IMR-90 (cell line): ENCODE measurements around the gene CDH13. TPM values are rescaled to one million over a fixed set of nuclear protein-coding genes. Genes with fewer than 3 reads are reported as not detected.

Experiments
- ATAC-seq: fragments of 200-7000 bp; cut with Tn5 transposase; 2 replicates; pipeline ENCODE4 v1.9.1; 2020; ENCODE audit warnings: low read depth, mild to moderate bottlenecking, moderate library complexity
- BruUV-seq: library from RNA; stranded (reverse); fragments of 400-500 nt; replicated peaks from 2 replicates; lab custom pipeline; 2021; lab: Mats Ljungman, UMichigan
- CTCF ChIA-PET: fragments of 300-600 bp; formaldehyde crosslinking; extraction: SDS; loops from one replicate; lab custom pipeline; 2021; ENCODE audit warnings: antibody characterized with exemption; lab: Yijun Ruan, JAX
- POLR2A ChIA-PET: fragments of 300-600 bp; sonication (Branson Sonifier 250); formaldehyde crosslinking; loops from one replicate; lab custom pipeline; 2022; ENCODE audit warnings: antibody characterized with exemption; ENCODE audit not compliant: unreplicated experiment; lab: Charles Lee
- DNase-seq: peaks from one replicate; pipeline ENCODE4 v3.0.0; 2013
- H2AFZ ChIP-seq: replicated peaks from 2 replicates; pipeline ENCODE3; 2013; ENCODE audit warnings: low read length, mild to moderate bottlenecking; ENCODE audit not compliant: poor library complexity
- H2AK5ac ChIP-seq: 2 replicates; pipeline ENCODE4 v1.6.1; 2013; ENCODE audit warnings: low read depth, low read length, inconsistent platforms
- H2AK9ac ChIP-seq: replicated peaks from 2 replicates; pipeline ENCODE3; 2013; ENCODE audit warnings: mild to moderate bottlenecking, low read depth, low read length, moderate library complexity; ENCODE audit not compliant: poor library complexity
- H2BK120ac ChIP-seq: 2 replicates; pipeline ENCODE4 v1.6.1; 2013; ENCODE audit warnings: low read depth, low read length, inconsistent platforms
- H2BK15ac ChIP-seq: 3 replicates; pipeline ENCODE4 v1.6.1; 2013; ENCODE audit warnings: low read depth, low read length, inconsistent platforms
- H2BK20ac ChIP-seq: 2 replicates; pipeline ENCODE4 v1.6.1; 2013; ENCODE audit warnings: low read depth, mild to moderate bottlenecking, inconsistent platforms, low read length, moderate library complexity
- H2BK5ac ChIP-seq: 2 replicates; pipeline ENCODE4 v1.6.1; 2013; ENCODE audit warnings: mild to moderate bottlenecking, low read depth, low read length, inconsistent platforms; ENCODE audit not compliant: poor library complexity, severe bottlenecking
- H3K14ac ChIP-seq: replicated peaks from 2 replicates; pipeline ENCODE4 v1.6.1; 2013; ENCODE audit warnings: low read depth, low read length, inconsistent platforms
- H3K18ac ChIP-seq: 2 replicates; pipeline ENCODE4 v1.6.1; 2013; ENCODE audit warnings: low read depth, low read length, control low read depth
- H3K23ac ChIP-seq: 2 replicates; pipeline ENCODE4 v1.6.1; 2013; ENCODE audit warnings: low read depth, low read length, inconsistent platforms
- H3K27ac ChIP-seq: 2 replicates; pipeline ENCODE4 v1.5.1; 2013; ENCODE audit warnings: mild to moderate bottlenecking, control low read depth, low read length; ENCODE audit not compliant: insufficient read depth
- H3K27me3 ChIP-seq: 2 replicates; pipeline ENCODE4 v1.6.1; 2013; ENCODE audit warnings: low read length; ENCODE audit not compliant: control insufficient read depth, insufficient read depth
- H3K36me3 ChIP-seq: 2 replicates; pipeline ENCODE4 v1.6.1; 2013; ENCODE audit warnings: low read length, mixed read lengths; ENCODE audit not compliant: control insufficient read depth, insufficient read depth
- H3K4ac ChIP-seq: 2 replicates; pipeline ENCODE4 v1.6.1; 2013; ENCODE audit warnings: low read depth, low read length, inconsistent platforms
- H3K4me1 ChIP-seq: 2 replicates; pipeline ENCODE4 v1.6.1; 2013; ENCODE audit warnings: low read length, mixed read lengths; ENCODE audit not compliant: control insufficient read depth, insufficient read depth
- H3K4me2 ChIP-seq: 2 replicates; pipeline ENCODE4 v1.6.1; 2013; ENCODE audit warnings: low read depth, mild to moderate bottlenecking, control low read depth, low read length, moderate library complexity
- H3K4me3 ChIP-seq: 2 replicates; pipeline ENCODE4 v1.5.1; 2013; ENCODE audit warnings: low read depth, mild to moderate bottlenecking, control low read depth, low read length, moderate library complexity; ENCODE audit not compliant: insufficient read depth
- H3K56ac ChIP-seq: 2 replicates; pipeline ENCODE4 v1.6.1; 2013; ENCODE audit warnings: low read length, inconsistent platforms; ENCODE audit not compliant: insufficient read depth; ENCODE audit errors: extremely low read depth
- H3K79me1 ChIP-seq, 2 experiments: 2 replicates each; pipeline ENCODE4 v1.6.1; 2013; ENCODE audit warnings: low read length in 2 of 2, inconsistent platforms in 1 of 2, low read depth in 1 of 2
- H3K9ac ChIP-seq: 2 replicates; pipeline ENCODE4 v1.6.1; 2013; ENCODE audit warnings: low read depth, low read length, control low read depth
- H3K9me1 ChIP-seq: 2 replicates; pipeline ENCODE4 v1.6.1; 2013; ENCODE audit warnings: low read length, inconsistent platforms; ENCODE audit not compliant: insufficient read depth
- H3K9me3 ChIP-seq: 2 replicates; pipeline ENCODE4 v1.6.1; 2013; ENCODE audit warnings: low read length; ENCODE audit not compliant: control insufficient read depth, insufficient read depth
- H4K20me1 ChIP-seq: 2 replicates; pipeline ENCODE4 v1.6.1; 2013; ENCODE audit warnings: low read length, inconsistent platforms; ENCODE audit not compliant: insufficient read depth
- H4K5ac ChIP-seq: 2 replicates; pipeline ENCODE4 v1.6.1; 2013; ENCODE audit warnings: mild to moderate bottlenecking, low read depth, low read length, control low read depth
- H4K8ac ChIP-seq, 2 experiments: 2 replicates each; pipeline ENCODE4 v1.6.1; 2013; ENCODE audit warnings: low read depth in 2 of 2, low read length in 2 of 2, control low read depth in 1 of 2, inconsistent platforms in 1 of 2
- H4K91ac ChIP-seq: 2 replicates; pipeline ENCODE4 v1.6.1; 2013; ENCODE audit warnings: low read depth, low read length, inconsistent platforms; ENCODE audit not compliant: insufficient read depth
- CEBPB ChIP-seq: IDR thresholded peaks from 2 replicates; pipeline ENCODE4 v1.6.1; 2012; ENCODE audit warnings: low read depth, low read length, improper control_type of control experiment
- ELK1 ChIP-seq: fragments of 150-350 bp; IDR thresholded peaks from 2 replicates; pipeline ENCODE4 v1.6.1; 2016; ENCODE audit warnings: low read depth, mild to moderate bottlenecking, low read length, moderate library complexity, borderline replicate concordance
- FOS ChIP-seq: fragments of 150-350 bp; IDR thresholded peaks from 2 replicates; pipeline ENCODE4 v1.6.1; 2016; ENCODE audit warnings: low read depth, low read length
- MAFK ChIP-seq: IDR thresholded peaks from 2 replicates; pipeline ENCODE4 v1.6.1; 2012; ENCODE audit warnings: low read depth, low read length, improper control_type of control experiment
- MXI1 ChIP-seq: IDR thresholded peaks from 2 replicates; pipeline ENCODE4 v1.6.1; 2012; ENCODE audit warnings: low read depth, mild to moderate bottlenecking, low read length, moderate library complexity, borderline replicate concordance
- RAD21 ChIP-seq: IDR thresholded peaks from 2 replicates; pipeline ENCODE4 v1.6.1; 2012; ENCODE audit warnings: low read length, improper control_type of control experiment
- RCOR1 ChIP-seq: IDR thresholded peaks from 2 replicates; pipeline ENCODE4 v1.6.1; 2012; ENCODE audit warnings: mild to moderate bottlenecking, low read length, improper control_type of control experiment; ENCODE audit not compliant: insufficient replicate concordance
- RFX5 ChIP-seq: IDR thresholded peaks from 2 replicates; pipeline ENCODE4 v1.8.0; 2012; ENCODE audit warnings: low read depth, mild to moderate bottlenecking, low read length, moderate library complexity
- whole genome bisulfite sequencing, 2 experiments: methylation state at CpG; one replicate each; pipeline versions ENCODE4 v1.1.5 to v1.1.7; 2013; ENCODE audit warnings: missing lambda C conversion rate in 2 of 2; ENCODE audit not compliant: insufficient read length in 1 of 2; ENCODE audit errors: extremely low coverage in 2 of 2; 5-methylcytosine and 5-hydroxymethylcytosine counted together
- dilution Hi-C: fragments of 300-500 bp; cut with HindIII; formaldehyde crosslinking; loops from one replicate; pipeline ENCODE4 v1.14.3; 2018; ENCODE audit warnings: low sequenced_read_pairs; ENCODE audit not compliant: unreplicated experiment
- in situ Hi-C: fragments of 300-500 bp; cut with MboI; formaldehyde crosslinking; loops from 3 replicates; pipeline ENCODE4 v1.14.3; 2019; ENCODE audit warnings: low sequenced_read_pairs, inconsistent platforms, mixed read lengths
- intact Hi-C: fragments of 100-400 bp; cut with micrococcal nuclease; formaldehyde crosslinking; loops from 2 replicates; pipeline ENCODE4 v1.10.0; 2022
- polyA plus RNA-seq, 3 experiments: library from polyadenylated mRNA; depleted of rRNA; stranded (reverse); fragments of >200 nt; gene quantifications; 2 replicates each; pipeline ENCODE4 v1.2.3, GENCODE V29; 2012; ENCODE audit warnings: low replicate concordance in 1 of 3
- total RNA-seq: library from RNA; depleted of rRNA; stranded (reverse); fragments of >200 nt; gene quantifications from 2 replicates; pipeline ENCODE4 v1.2.3, GENCODE V29; 2012

Gene CDH13
- total and polyA plus RNA-seq, 2 of the 4 experiments (the other 2 are of a cell fraction) = 61.6 to 74.7 TPM

DNA sequence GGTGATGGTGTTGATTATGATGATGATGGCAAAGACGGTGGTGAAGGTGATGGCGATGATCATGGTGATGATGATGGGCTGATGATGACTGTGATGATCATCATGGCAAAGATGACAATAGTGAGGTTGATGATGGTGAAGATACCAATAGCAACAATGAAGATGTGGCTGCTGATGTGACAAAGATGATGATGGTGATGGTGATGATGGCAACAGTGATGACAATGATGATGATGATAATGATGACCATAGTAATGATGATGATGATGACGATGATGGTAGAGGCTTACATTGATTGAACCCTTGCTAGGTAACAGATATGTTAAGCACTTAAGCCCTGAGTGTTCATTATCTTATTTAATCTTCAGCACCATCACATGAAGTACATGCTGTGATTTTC lies 817.2 kb downstream of the CDH13 start:
- TF ChIP-seq CEBPB (no peak), FOS (no peak), RAD21 (no peak), ELK1 (no peak), RFX5 (no peak), MXI1 (no peak), MAFK (no peak), RCOR1 (no peak)
- ChIA-PET POLR2A (no interaction called here), CTCF (no interaction called here)
- intact Hi-C loops = loop anchor here (2.0 kb wide), 1 partner anchor 839 kb away; no protein-coding TSS in a partner anchor
- H3K18ac ChIP-seq = no peak overlapping the region
- no peak overlapping the region for H2BK20ac ChIP-seq
- no peaks in the 10 kb centered on the region for H3K4me1 ChIP-seq
- no peaks in the 10 kb centered on the region for H3K9me1 ChIP-seq
- no peak overlapping the region for H2AK5ac ChIP-seq
- no peak overlapping the region for H3K14ac ChIP-seq
- no peaks in the 10 kb centered on the region for H3K36me3 ChIP-seq
- no peak overlapping the region for H3K4ac ChIP-seq
- no peak overlapping the region for H3K9ac ChIP-seq
- no peak for DNase-seq
- H3K27ac ChIP-seq = no peak overlapping the region
- no peak overlapping the region for H4K5ac ChIP-seq
- no peaks in the 10 kb centered on the region for H3K27me3 ChIP-seq
- ATAC-seq = no peak
- H2AFZ ChIP-seq = no peak overlapping the region
- no peak overlapping the region for H4K8ac ChIP-seq
- H4K20me1 ChIP-seq = no peaks in the 10 kb centered on the region
- no peaks in the 10 kb centered on the region for H3K9me3 ChIP-seq
- H2BK15ac ChIP-seq = no peak overlapping the region
- H3K23ac ChIP-seq = no peak overlapping the region
- BruUV-seq = no TSS peak
- no peak overlapping the region for H2BK120ac ChIP-seq
- no peak overlapping the region for H2BK5ac ChIP-seq
- no peak overlapping the region for H2AK9ac ChIP-seq
- WGBS, 2 experiments = 86% methylated on average over 2 of the region's 3 CpGs; no CpG with 5 or more reads in 1 of the 2 experiments
- dilution Hi-C loops = no loop called here
- no peak overlapping the region for H3K4me2 ChIP-seq
- in situ Hi-C loops = loop anchor here (25.0 kb wide), 2 partner anchors 832 to 1182 kb away; no protein-coding TSS in a partner anchor
- no peak overlapping the region for H3K56ac ChIP-seq
- no peaks in the 10 kb centered on the region; a peak in 1 of 4 replicates for H3K79me1 ChIP-seq
- no peak overlapping the region for H3K4me3 ChIP-seq
- H4K91ac ChIP-seq = no peak overlapping the region
